ENCODE results near the gene DSP. TPM values are rescaled to one million over a fixed set of nuclear protein-coding genes. Genes with fewer than 3 reads are reported as not detected.

The DSP gene
- polyA plus RNA-seq, 6 donors from 2014 or later, result 6.3 to 49.2 (median 15.8) TPM

DNA sequence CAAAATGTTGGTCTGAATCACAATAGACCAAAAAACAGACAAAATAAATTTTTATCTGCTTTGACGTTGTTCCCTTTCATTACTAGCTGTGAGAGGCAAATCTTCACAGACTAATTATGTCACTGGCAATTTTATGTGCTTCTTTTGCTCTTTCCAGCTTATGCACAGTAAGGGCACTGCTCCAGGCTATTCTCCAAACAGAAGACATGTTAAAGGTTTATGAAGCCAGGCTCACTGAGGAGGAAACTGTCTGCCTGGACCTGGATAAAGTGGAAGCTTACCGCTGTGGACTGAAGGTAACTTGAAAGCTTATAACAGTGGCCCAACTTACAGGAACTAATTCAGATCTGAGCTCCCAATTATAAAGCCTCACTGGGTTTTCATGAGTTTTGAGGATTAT is 33.0 kb downstream of the DSP start:
- H3K4me3 Mint-ChIP-seq, result no peak overlapping the region
- H3K27me3 Mint-ChIP-seq, result peaks cover 0 to 25% (median 13%) of the 10 kb centered on the region in 3 donors
- no peaks in the 10 kb centered on the region for H3K4me1 Mint-ChIP-seq
- no peak for DNase-seq
- no peak for ATAC-seq (ENCODE audit: low read depth in 2 of 2)
- no peaks in the 10 kb centered on the region for H3K9me3 Mint-ChIP-seq
- H3K27ac Mint-ChIP-seq, result peak overlapping the region in 1 of 6 donors; percentile 33
- peaks cover 0 to 27% of the 10 kb centered on the region in 2 donors for H3K36me3 Mint-ChIP-seq

DNA sequence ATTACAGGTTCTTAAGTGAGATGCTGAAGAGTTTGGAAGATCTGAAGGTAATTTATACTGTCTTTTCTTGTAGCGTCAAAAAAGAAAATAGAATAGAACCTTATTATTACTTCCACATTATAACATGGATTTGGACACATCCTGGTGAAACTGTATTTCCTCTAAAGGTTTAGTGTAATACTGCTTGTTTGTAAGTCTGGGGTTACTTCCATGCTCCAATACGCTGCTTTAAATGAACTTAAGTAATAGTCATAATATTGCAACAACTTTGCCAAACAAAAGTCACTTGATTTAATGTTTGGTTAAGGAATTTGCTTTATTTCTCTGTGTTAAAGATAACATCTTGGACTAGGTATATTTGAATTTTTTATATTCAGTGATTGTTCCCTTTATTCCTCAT is 37.0 kb downstream of the DSP start:
- ATAC-seq (ENCODE audit: low read depth in 2 of 2) (no peak), DNase-seq (no peak)
- Mint-ChIP-seq H3K27ac (no peak overlapping the region), H3K4me1 (no peaks in the 10 kb centered on the region), H3K36me3 (peaks cover 8 to 21% of the 10 kb centered on the region in 2 donors), H3K4me3 (no peak overlapping the region), H3K27me3 (peaks cover 0 to 19% (median 17%) of the 10 kb centered on the region in 3 donors), H3K9me3 (no peaks in the 10 kb centered on the region)

DNA sequence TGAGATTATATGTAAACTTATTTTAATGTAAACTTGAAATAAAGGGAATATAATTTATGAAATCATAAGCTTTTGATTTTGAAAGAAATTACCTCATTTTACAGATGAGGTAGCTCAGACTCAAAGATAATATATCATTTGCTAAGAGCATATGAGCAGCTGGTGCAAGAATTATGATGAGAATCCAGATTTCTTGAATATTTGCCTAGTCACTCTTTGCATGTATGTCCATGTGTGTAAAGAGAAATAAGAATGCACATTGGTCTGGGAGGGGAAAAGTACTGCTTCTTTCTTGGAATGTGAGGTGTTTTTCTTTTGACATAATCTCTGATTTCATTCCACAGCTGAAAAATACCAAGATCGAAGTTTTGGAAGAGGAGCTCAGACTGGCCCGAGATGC is 37.5 kb downstream of the DSP start:
- H3K27me3 Mint-ChIP-seq, result peaks cover 0 to 19% (median 14%) of the 10 kb centered on the region in 3 donors
- DNase-seq (no peak), ATAC-seq (ENCODE audit: low read depth in 2 of 2) (no peak)
- no peak overlapping the region for H3K4me3 Mint-ChIP-seq
- no peaks in the 10 kb centered on the region for H3K4me1 Mint-ChIP-seq
- peaks cover 8 to 24% of the 10 kb centered on the region in 2 donors for H3K36me3 Mint-ChIP-seq
- no peak overlapping the region for H3K27ac Mint-ChIP-seq
- no peaks in the 10 kb centered on the region for H3K9me3 Mint-ChIP-seq

DNA sequence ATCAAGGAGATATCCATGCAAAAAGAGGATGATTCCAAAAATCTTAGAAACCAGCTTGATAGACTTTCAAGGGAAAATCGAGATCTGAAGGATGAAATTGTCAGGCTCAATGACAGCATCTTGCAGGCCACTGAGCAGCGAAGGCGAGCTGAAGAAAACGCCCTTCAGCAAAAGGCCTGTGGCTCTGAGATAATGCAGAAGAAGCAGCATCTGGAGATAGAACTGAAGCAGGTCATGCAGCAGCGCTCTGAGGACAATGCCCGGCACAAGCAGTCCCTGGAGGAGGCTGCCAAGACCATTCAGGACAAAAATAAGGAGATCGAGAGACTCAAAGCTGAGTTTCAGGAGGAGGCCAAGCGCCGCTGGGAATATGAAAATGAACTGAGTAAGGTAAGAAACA is 38.4 kb downstream of the DSP start:
- Mint-ChIP-seq H3K36me3 (peaks cover 8 to 29% of the 10 kb centered on the region in 2 donors), H3K27ac (no peak overlapping the region), H3K4me1 (no peaks in the 10 kb centered on the region), H3K9me3 (no peaks in the 10 kb centered on the region), H3K27me3 (peaks cover 0 to 25% (median 18%) of the 10 kb centered on the region in 3 donors), H3K4me3 (no peak overlapping the region)
- DNase-seq, result no peak
- ATAC-seq (ENCODE audit: low read depth in 2 of 2), result no peak

DNA sequence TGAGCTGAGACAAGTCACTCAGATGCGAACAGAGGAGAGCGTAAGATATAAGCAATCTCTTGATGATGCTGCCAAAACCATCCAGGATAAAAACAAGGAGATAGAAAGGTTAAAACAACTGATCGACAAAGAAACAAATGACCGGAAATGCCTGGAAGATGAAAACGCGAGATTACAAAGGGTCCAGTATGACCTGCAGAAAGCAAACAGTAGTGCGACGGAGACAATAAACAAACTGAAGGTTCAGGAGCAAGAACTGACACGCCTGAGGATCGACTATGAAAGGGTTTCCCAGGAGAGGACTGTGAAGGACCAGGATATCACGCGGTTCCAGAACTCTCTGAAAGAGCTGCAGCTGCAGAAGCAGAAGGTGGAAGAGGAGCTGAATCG is 39.1 kb downstream of the DSP start:
- Mint-ChIP-seq H3K27ac (no peak overlapping the region), H3K4me1 (no peaks in the 10 kb centered on the region), H3K4me3 (no peak overlapping the region), H3K36me3 (peaks cover 8 to 27% of the 10 kb centered on the region in 2 donors), H3K27me3 (peaks cover 0 to 31% (median 22%) of the 10 kb centered on the region in 3 donors), H3K9me3 (no peaks in the 10 kb centered on the region)
- no peak for ATAC-seq (ENCODE audit: low read depth in 2 of 2)
- no peak for DNase-seq

DNA sequence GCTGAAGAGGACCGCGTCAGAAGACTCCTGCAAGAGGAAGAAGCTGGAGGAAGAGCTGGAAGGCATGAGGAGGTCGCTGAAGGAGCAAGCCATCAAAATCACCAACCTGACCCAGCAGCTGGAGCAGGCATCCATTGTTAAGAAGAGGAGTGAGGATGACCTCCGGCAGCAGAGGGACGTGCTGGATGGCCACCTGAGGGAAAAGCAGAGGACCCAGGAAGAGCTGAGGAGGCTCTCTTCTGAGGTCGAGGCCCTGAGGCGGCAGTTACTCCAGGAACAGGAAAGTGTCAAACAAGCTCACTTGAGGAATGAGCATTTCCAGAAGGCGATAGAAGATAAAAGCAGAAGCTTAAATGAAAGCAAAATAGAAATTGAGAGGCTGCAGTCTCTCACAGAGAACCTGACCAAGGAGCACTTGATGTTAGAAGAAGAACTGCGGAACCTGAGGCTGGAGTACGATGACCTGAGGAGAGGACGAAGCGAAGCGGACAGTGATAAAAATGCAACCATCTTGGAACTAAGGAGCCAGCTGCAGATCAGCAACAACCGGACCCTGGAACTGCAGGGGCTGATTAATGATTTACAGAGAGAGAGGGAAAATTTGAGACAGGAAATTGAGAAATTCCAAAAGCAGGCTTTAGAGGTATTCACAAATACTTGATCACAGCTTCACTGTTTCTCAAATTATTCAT is 39.6 kb downstream of the DSP start:
- H3K4me1 Mint-ChIP-seq, result no peaks in the 10 kb centered on the region
- no peak overlapping the region for H3K27ac Mint-ChIP-seq
- peaks cover 0 to 31% (median 22%) of the 10 kb centered on the region in 3 donors for H3K27me3 Mint-ChIP-seq
- H3K9me3 Mint-ChIP-seq, result no peaks in the 10 kb centered on the region
- no peak for ATAC-seq (ENCODE audit: low read depth in 2 of 2)
- no peak for DNase-seq
- no peak overlapping the region for H3K4me3 Mint-ChIP-seq
- peaks cover 8 to 26% of the 10 kb centered on the region in 2 donors for H3K36me3 Mint-ChIP-seq

DNA sequence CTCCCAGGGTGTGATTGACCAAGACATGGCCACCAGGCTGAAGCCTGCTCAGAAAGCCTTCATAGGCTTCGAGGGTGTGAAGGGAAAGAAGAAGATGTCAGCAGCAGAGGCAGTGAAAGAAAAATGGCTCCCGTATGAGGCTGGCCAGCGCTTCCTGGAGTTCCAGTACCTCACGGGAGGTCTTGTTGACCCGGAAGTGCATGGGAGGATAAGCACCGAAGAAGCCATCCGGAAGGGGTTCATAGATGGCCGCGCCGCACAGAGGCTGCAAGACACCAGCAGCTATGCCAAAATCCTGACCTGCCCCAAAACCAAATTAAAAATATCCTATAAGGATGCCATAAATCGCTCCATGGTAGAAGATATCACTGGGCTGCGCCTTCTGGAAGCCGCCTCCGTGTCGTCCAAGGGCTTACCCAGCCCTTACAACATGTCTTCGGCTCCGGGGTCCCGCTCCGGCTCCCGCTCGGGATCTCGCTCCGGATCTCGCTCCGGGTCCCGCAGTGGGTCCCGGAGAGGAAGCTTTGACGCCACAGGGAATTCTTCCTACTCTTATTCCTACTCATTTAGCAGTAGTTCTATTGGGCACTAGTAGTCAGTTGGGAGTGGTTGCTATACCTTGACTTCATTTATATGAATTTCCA is 43.9 kb downstream of the DSP start:
- peaks cover 7 to 19% (median 13%) of the 10 kb centered on the region in 3 donors for H3K4me1 Mint-ChIP-seq
- no peaks in the 10 kb centered on the region for H3K9me3 Mint-ChIP-seq

DNA sequence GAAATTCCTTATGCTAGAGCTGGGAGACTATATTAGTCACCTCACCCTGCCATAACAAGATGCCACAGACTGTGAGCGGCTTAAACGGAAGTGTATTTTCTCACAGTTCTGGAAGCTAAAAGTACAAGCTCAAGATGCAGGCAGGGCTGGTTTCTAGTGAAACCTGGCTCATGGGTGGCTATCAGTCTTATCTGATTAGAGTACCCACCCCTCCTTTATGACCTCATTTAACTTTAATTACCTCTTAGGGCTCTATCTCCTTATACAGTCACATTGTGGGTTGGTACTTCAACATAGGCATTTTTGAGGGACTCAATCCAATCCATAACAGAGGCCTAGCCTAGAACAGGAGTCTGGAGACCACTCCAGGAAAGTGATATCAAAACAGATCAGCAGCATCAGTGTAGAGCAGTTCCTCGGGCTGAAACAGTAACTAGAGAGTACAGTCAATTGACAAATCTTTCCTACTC is 46.2 kb downstream of the DSP start:
- Mint-ChIP-seq H3K36me3 (peaks cover 11 to 22% of the 10 kb centered on the region in 2 donors), H3K27ac (peak overlapping the region in 1 of 6 donors; percentile 75), H3K4me1 (peaks cover 25 to 37% (median 34%) of the 10 kb centered on the region in 3 donors), H3K9me3 (no peaks in the 10 kb centered on the region), H3K4me3 (peak overlapping the region in 4 of 8 donors; percentile 6 to 42 (median 30)), H3K27me3 (peaks cover 0 to 19% (median 12%) of the 10 kb centered on the region in 3 donors)
- ATAC-seq (ENCODE audit: low read depth in 2 of 2) (no peak), DNase-seq (no peak)

More for the DNA sequence above, 43.9 kb downstream of the DSP start:
- ATAC-seq (ENCODE audit: low read depth in 2 of 2), result no peak
- Mint-ChIP-seq H3K36me3 (peaks cover 14 to 26% of the 10 kb centered on the region in 2 donors), H3K4me3 (peak overlapping the region in 1 of 8 donors; percentile 56), H3K27me3 (peaks cover 0 to 23% (median 15%) of the 10 kb centered on the region in 3 donors), H3K27ac (peak overlapping the region in 1 of 6 donors; percentile 76)
- no peak for DNase-seq

DNA sequence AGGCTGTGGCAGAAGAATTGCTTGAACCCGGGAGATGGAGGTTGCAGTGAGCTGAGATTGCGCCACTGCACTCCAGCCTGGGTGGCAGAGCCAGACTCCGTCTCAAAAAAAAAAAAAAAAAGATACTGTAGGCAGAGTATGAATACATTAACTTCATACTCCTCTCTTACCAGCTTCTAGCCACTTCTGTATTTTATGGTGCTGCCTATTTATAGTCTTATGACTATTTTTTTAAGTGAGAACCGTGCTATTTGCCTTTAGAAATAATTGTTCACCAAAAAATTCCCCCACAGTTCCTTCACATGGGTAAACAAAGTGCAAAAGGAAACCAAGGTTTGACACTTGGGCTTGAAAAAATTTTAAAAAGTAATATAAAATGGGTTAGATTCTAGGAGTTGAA is 47.0 kb downstream of the DSP start:
- DNase-seq (no peak), ATAC-seq (ENCODE audit: low read depth in 2 of 2) (no peak)
- peak overlapping the region in 1 of 8 donors; percentile 91 for H3K4me3 Mint-ChIP-seq
- H3K9me3 Mint-ChIP-seq, result no peaks in the 10 kb centered on the region
- no peak overlapping the region for H3K27ac Mint-ChIP-seq
- H3K27me3 Mint-ChIP-seq, result peaks cover 0 to 12% (median 8%) of the 10 kb centered on the region in 3 donors
- peaks cover 33 to 43% (median 42%) of the 10 kb centered on the region in 3 donors for H3K4me1 Mint-ChIP-seq
- peaks cover 7 to 13% of the 10 kb centered on the region in 2 donors for H3K36me3 Mint-ChIP-seq

DNA sequence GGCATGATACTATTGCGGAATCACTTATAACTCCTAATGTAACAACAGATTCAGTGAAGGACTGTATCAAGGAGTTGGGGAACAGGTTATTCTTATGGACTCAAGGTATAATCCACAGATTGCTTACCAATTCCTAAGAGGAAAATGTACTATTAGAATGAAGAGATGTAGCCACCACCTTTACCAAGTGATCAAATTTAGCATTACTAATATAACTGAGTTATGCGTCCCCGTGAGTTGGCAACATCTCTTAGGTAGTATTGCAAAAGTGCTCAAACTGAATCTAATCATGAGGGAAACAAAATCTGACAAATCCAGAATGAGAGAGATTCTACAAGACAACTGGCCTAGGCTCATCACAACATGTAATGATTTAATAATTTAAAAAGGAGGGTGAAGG is 47.8 kb downstream of the DSP start:
- H3K4me3 Mint-ChIP-seq, result peak overlapping the region; percentile 91 to 100 (median 98)
- H3K4me1 Mint-ChIP-seq, result peaks cover 33 to 43% (median 43%) of the 10 kb centered on the region in 3 donors
- DNase-seq, result no peak
- H3K9me3 Mint-ChIP-seq, result no peaks in the 10 kb centered on the region
- H3K27ac Mint-ChIP-seq, result peak overlapping the region in 4 of 6 donors; percentile 84 to 98 (median 93)
- H3K36me3 Mint-ChIP-seq, result peaks cover 7 to 8% of the 10 kb centered on the region in 2 donors
- no peak for ATAC-seq (ENCODE audit: low read depth in 2 of 2)
- peaks cover 0 to 12% (median 8%) of the 10 kb centered on the region in 3 donors for H3K27me3 Mint-ChIP-seq

DNA sequence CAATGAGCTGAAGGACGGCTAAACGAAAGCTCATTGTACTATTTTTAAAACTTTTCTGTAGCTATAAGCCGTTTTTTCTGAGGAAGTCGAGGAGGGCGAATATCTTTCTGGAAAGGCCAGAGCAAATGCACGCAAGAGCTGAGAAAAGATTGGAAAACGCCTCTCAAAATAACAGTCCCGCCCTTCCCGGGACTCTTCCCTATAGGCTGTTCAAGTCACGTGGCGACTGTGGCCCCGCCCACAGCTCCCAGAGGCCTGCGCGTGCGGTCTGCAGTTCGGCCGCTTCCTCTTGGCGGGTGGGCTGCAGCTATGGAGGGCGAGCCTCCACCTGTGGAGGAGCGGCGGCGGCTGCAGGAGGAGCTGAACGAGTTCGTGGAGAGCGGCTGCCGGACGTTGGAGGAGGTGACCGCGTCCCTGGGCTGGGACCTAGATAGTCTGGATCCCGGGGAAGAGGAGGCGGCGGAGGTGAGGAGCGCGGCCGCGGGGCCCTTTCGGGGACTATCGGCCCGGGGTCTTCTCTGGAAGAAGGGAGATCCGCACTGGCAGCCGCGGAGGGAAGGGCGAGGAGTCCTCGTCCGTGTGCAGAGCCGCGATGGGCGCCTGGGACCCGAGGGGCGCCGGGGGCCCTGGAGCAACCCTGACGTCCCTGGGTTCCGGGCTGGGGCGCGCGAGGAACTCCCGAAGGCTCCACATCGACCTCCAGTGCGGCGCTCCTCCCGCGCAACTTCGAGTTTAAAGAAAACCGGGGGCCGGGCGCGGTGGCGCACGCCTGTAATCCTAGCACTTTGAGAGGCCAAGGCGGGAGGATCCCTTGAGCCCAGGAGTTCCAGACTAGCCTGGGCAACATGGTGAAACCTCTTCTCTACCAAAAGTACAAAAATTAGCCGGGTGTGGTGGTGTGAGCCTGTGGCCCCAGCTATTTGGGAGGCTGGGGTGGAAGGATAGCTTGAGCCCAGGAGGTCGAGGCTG is 48.8 kb downstream of the DSP start, which contains the start of gene SNRNP48:
Gene SNRNP48 (plus strand): TSS at position 250 of the 969 bp plus-strand sequence. CDS start 60 bp downstream, at position 310.
- Mint-ChIP-seq H3K4me1 (peaks cover 33 to 43% (median 43%) of the 10 kb centered on the region in 3 donors), H3K4me3 (peak within 1 kb of the TSS; percentile 91 to 100 (median 98)), H3K9me3 (no peaks in the 10 kb centered on the region), H3K36me3 (peaks cover 5 to 7% of the 10 kb centered on the region in 2 donors), H3K27ac (peak within 1 kb of the TSS; percentile 71 to 98 (median 93)), H3K27me3 (peaks cover 0 to 3% (median under 1%) of the 10 kb centered on the region in 3 donors)
- peak; percentile 89 for DNase-seq
- peak; percentile 99 to 100 for ATAC-seq (ENCODE audit: low read depth in 2 of 2)

DNA sequence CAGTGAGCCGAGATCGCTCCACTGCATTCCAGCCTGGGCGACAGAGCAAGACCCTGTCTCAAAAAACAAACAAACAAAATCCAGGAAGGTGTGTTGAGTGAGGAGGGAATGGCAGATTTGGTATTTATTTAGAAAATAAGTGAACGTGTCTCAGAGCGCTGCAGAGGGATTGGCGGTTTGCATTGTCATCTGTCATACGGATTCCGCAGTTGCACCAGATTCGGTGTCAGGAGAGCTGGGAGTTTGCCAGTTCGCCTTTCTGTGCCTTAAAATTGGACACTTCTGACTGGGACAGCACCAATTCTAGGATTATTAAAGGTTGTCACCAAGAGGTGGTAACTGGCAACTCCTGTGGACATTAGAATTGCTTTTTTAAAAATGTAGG is 49.4 kb downstream of the DSP start:
- ATAC-seq (ENCODE audit: low read depth in 2 of 2), result no peak
- Mint-ChIP-seq H3K4me3 (peak overlapping the region; percentile 91 to 100 (median 98)), H3K27me3 (no peaks in the 10 kb centered on the region), H3K4me1 (peaks cover 33 to 43% (median 43%) of the 10 kb centered on the region in 3 donors), H3K9me3 (no peaks in the 10 kb centered on the region), H3K27ac (peak overlapping the region in 5 of 6 donors; percentile 14 to 91 (median 84)), H3K36me3 (peaks cover 4 to 7% of the 10 kb centered on the region in 2 donors)
- no peak for DNase-seq

Data from naive B cell (primary cell).